ENCODE measurements around the gene WDR31. TPM values are rescaled to one million over a fixed set of nuclear protein-coding genes. Genes with fewer than 3 reads are reported as not detected.
A peak's percentile ranks its signal among the peaks of the same experiment; 100 is the strongest.

Gene WDR31
- total RNA-seq, 1 donor from 2014 or later = 3.0 TPM

DNA sequence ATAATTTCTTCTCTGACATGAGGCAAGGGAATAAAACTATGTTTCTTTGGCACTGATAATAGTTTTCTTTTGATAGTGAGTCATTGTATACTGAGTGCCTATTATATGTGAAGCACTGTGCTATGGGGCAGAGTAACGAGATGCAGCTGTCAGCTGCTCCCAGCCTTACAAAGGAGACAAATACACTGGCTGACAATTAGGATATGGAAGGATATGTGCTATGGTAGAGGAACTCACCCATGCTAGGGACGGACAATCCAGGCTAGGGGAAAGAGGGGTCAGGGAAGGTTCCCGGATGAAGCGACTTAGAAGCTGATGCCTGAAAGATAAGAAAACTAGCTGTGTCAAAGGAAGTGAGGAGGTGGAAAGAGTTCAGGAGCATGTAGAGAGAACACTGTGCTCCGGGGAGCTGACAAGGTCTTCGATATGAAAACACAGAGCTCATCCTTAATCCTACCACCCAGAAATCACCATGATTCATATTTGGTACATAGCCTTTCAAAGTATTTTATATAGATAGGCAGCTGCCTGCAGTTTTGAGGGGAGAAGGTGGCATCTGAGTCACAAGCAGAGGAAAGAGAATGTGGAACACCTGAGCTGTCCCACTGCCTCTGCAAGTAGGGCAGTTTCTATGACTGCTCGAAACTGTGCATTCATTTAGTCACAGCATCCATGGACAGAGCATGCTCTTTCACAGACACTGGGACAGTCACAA, 21.4 kb upstream of the WDR31 start:
- H3K4me3 ChIP-seq (ENCODE audit: low read depth, low read length) = no peak overlapping the region
- DNase-seq (ENCODE audit: low read depth) = no peak
- TF ChIP-seq, protein P1, sequence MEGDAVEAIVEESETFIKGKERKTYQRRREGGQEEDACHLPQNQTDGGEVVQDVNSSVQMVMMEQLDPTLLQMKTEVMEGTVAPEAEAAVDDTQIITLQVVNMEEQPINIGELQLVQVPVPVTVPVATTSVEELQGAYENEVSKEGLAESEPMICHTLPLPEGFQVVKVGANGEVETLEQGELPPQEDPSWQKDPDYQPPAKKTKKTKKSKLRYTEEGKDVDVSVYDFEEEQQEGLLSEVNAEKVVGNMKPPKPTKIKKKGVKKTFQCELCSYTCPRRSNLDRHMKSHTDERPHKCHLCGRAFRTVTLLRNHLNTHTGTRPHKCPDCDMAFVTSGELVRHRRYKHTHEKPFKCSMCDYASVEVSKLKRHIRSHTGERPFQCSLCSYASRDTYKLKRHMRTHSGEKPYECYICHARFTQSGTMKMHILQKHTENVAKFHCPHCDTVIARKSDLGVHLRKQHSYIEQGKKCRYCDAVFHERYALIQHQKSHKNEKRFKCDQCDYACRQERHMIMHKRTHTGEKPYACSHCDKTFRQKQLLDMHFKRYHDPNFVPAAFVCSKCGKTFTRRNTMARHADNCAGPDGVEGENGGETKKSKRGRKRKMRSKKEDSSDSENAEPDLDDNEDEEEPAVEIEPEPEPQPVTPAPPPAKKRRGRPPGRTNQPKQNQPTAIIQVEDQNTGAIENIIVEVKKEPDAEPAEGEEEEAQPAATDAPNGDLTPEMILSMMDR (IDR thresholded peaks at IDR 0.05; ENCODE audit: insufficient read depth, low read length, poor library complexity, severe bottlenecking) = no peak

DNA sequence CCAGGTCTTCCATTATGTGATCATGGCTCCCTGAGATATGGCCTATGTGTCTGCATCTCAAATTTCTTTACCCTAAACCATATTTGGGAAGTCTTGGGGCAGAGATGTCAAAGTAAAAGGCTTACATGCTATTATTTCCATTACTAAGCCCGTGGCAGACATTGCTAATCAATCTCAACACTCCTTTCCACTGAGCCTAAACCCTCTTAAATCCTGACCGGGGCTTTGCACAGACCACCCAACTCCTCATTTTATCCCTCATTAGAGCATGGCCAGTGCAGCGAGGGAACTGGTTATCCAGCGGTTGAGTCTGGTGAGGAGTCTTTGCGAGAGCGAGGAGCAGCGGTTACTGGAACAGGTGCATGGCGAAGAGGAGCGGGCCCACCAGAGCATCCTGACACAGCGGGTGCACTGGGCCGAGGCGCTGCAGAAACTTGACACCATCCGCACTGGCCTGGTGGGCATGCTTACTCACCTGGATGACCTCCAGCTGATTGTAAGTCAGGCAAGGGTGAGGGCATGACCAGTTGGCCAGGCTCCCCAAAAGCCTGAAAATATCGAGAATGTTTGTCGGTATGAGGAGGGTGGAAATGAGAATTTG, 20.3 kb upstream of the WDR31 start:
- H3K4me3 ChIP-seq (ENCODE audit: low read depth, low read length) = no peak overlapping the region
- no peaks in the 10 kb centered on the region for H3K27me3 ChIP-seq (ENCODE audit: control insufficient read depth, insufficient read depth, low read length)
- TF ChIP-seq, protein P1 (IDR thresholded peaks at IDR 0.05; ENCODE audit: insufficient read depth, low read length, poor library complexity, severe bottlenecking) = no peak
- H3K36me3 ChIP-seq (ENCODE audit: control insufficient read depth, insufficient read depth, low read length) = no peaks in the 10 kb centered on the region
- no peak for DNase-seq (ENCODE audit: low read depth)

More for the DNA sequence above, 21.4 kb upstream of the WDR31 start:
- Histone ChIP-seq H3K36me3 (ENCODE audit: control insufficient read depth, insufficient read depth, low read length) (no peaks in the 10 kb centered on the region), H3K27me3 (ENCODE audit: control insufficient read depth, insufficient read depth, low read length) (no peaks in the 10 kb centered on the region)

DNA sequence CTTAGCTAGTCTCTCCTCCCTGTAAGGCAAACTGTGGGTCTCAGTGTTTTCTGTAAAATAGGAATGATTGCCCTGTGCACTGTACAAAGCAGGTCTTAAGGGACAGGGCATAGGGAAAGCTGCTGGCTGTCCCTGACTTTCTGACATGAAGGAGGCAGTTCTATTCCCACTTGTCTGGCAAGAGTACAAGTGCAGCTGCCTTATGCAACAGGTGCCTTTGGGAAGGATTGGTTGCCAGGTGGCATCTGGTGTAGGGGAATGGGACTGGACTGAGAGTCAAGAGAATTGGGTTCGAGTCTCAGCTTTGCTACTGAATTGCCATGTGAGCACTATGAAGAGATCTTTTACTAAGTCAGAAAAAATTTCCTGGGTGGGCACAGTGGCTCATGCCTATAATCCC, 19.3 kb upstream of the WDR31 start:
- H3K36me3 ChIP-seq (ENCODE audit: control insufficient read depth, insufficient read depth, low read length) = no peaks in the 10 kb centered on the region
- no peaks in the 10 kb centered on the region for H3K27me3 ChIP-seq (ENCODE audit: control insufficient read depth, insufficient read depth, low read length)
- TF ChIP-seq, protein P1 (IDR thresholded peaks at IDR 0.05; ENCODE audit: insufficient read depth, low read length, poor library complexity, severe bottlenecking) = no peak
- no peak overlapping the region for H3K4me3 ChIP-seq (ENCODE audit: low read depth, low read length)
- no peak for DNase-seq (ENCODE audit: low read depth)

DNA sequence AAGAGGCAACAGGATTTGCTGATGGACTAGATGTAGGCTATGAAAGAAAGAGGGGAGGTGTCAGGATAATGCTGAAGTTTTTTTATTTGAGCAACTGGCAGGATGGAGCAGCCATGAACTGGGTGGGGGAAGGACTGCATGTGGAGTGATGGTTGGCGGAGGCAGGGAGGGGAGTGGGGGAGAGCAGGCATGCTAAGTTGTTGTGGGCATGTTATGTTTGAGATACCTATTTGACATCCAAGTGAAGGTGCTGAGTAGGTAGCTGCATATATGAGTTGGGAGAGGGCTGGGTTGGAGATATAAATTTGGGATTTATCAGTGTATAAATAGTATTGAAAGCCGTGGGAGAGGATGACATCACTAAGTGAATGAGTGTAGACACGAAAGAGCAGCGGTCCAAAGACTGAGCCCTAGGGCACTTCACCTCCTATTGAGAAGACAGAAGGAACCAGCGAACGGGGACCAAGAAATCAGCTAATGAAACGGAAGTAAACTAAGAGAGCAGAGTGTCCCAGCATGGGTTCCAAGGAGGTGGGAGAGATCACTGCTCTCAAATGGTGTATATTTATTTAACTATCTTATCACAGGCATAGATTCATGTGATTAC, 16.7 kb upstream of the WDR31 start:
- Histone ChIP-seq H3K27me3 (ENCODE audit: control insufficient read depth, insufficient read depth, low read length) (peaks cover 2% of the 10 kb centered on the region), H3K36me3 (ENCODE audit: control insufficient read depth, insufficient read depth, low read length) (no peaks in the 10 kb centered on the region)
- TF ChIP-seq, protein P1 (IDR thresholded peaks at IDR 0.05; ENCODE audit: insufficient read depth, low read length, poor library complexity, severe bottlenecking) = no peak

DNA sequence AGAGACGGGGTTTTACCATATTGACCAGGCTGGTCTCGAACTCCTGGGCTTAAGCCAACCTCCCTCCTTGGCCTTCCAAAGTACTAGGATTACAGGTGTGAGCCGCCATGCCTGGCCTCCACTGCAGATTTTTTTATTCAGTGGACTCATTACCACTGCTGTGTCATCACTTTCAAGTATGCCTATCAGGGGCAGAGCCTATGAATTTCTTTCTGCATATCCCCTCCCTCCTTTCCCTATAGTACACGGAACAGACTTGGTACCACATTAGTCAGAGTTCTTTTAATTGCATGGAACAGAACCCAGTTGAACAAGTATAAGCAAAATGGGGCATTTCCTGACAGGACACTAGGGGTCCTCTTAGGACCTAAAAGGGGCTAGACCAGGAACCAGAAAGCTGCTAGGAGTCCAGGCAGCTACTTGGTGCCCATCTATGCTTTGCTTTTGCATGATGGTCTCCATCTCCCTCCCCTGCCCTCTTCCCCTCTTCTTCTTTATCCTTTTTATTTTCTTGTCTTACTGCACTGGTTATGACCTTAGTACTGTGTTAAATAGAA, 15.0 kb upstream of the WDR31 start:
- H3K4me3 ChIP-seq (ENCODE audit: low read depth, low read length) = no peak overlapping the region
- TF ChIP-seq, protein P1 (IDR thresholded peaks at IDR 0.05; ENCODE audit: insufficient read depth, low read length, poor library complexity, severe bottlenecking) = peak; percentile 35
- H3K36me3 ChIP-seq (ENCODE audit: control insufficient read depth, insufficient read depth, low read length) = no peaks in the 10 kb centered on the region
- peaks cover 13% of the 10 kb centered on the region for H3K27me3 ChIP-seq (ENCODE audit: control insufficient read depth, insufficient read depth, low read length)
- DNase-seq (ENCODE audit: low read depth) = no peak

More for the DNA sequence above, 16.7 kb upstream of the WDR31 start:
- no peak for DNase-seq (ENCODE audit: low read depth)
- H3K4me3 ChIP-seq (ENCODE audit: low read depth, low read length) = no peak overlapping the region

Data from kidney epithelial cell (primary cell).